ENCODE results near the gene FBXO34. TPM values are rescaled to one million over a fixed set of nuclear protein-coding genes. Genes with fewer than 3 reads are reported as not detected.

FBXO34 gene
- total and polyA plus RNA-seq, 9 of the 15 experiments (the other 6 are each of a cell fraction or from before 2014, with no cell fraction given) = 6.3 to 24.9 (median 16.2) TPM

GRCh38 chr14:55270832-55271571, at the start of gene FBXO34 (continued):
- TF ChIP-seq ZNF274 (IDR thresholded peaks at IDR 0.05; ENCODE audit: borderline replicate concordance, low read depth, low read length) = no peak
- TF ChIP-seq, protein P1, sequence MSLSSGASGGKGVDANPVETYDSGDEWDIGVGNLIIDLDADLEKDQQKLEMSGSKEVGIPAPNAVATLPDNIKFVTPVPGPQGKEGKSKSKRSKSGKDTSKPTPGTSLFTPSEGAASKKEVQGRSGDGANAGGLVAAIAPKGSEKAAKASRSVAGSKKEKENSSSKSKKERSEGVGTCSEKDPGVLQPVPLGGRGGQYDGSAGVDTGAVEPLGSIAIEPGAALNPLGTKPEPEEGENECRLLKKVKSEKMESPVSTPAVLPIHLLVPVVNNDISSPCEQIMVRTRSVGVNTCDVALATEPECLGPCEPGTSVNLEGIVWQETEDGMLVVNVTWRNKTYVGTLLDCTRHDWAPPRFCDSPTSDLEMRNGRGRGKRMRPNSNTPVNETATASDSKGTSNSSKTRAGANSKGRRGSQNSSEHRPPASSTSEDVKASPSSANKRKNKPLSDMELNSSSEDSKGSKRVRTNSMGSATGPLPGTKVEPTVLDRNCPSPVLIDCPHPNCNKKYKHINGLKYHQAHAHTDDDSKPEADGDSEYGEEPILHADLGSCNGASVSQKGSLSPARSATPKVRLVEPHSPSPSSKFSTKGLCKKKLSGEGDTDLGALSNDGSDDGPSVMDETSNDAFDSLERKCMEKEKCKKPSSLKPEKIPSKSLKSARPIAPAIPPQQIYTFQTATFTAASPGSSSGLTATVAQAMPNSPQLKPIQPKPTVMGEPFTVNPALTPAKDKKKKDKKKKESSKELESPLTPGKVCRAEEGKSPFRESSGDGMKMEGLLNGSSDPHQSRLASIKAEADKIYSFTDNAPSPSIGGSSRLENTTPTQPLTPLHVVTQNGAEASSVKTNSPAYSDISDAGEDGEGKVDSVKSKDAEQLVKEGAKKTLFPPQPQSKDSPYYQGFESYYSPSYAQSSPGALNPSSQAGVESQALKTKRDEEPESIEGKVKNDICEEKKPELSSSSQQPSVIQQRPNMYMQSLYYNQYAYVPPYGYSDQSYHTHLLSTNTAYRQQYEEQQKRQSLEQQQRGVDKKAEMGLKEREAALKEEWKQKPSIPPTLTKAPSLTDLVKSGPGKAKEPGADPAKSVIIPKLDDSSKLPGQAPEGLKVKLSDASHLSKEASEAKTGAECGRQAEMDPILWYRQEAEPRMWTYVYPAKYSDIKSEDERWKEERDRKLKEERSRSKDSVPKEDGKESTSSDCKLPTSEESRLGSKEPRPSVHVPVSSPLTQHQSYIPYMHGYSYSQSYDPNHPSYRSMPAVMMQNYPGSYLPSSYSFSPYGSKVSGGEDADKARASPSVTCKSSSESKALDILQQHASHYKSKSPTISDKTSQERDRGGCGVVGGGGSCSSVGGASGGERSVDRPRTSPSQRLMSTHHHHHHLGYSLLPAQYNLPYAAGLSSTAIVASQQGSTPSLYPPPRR (CRISPR knock-in tag; IDR thresholded peaks at IDR 0.05; ENCODE audit: borderline replicate concordance) = no peak
- no peak for TF ChIP-seq ZNF224 (CRISPR knock-in tag; IDR thresholded peaks at IDR 0.05)
- TF ChIP-seq, protein P2, sequence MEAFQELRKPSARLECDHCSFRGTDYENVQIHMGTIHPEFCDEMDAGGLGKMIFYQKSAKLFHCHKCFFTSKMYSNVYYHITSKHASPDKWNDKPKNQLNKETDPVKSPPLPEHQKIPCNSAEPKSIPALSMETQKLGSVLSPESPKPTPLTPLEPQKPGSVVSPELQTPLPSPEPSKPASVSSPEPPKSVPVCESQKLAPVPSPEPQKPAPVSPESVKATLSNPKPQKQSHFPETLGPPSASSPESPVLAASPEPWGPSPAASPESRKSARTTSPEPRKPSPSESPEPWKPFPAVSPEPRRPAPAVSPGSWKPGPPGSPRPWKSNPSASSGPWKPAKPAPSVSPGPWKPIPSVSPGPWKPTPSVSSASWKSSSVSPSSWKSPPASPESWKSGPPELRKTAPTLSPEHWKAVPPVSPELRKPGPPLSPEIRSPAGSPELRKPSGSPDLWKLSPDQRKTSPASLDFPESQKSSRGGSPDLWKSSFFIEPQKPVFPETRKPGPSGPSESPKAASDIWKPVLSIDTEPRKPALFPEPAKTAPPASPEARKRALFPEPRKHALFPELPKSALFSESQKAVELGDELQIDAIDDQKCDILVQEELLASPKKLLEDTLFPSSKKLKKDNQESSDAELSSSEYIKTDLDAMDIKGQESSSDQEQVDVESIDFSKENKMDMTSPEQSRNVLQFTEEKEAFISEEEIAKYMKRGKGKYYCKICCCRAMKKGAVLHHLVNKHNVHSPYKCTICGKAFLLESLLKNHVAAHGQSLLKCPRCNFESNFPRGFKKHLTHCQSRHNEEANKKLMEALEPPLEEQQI (IDR thresholded peaks at IDR 0.05) = 0 out of 2 replicates have a peak, but pooled peaks have one; percentile 27
- peak; percentile 76; the same call in 1 of the 2 replicates for TF ChIP-seq KHSRP (IDR thresholded peaks at IDR 0.05)
- TF ChIP-seq POLR2AphosphoS2 (IDR thresholded peaks at IDR 0.05; ENCODE audit: low read length) = no peak
- peak; percentile 56 for TF ChIP-seq PKNOX1 (IDR thresholded peaks at IDR 0.05)
- no peak for TF ChIP-seq MLX (CRISPR knock-in tag; conservative IDR thresholded peaks at IDR 0.05)
- TF ChIP-seq POLR2G (IDR thresholded peaks at IDR 0.05; ENCODE audit: low read depth, low read length) = peak; percentile 84
- TF ChIP-seq ZNF75A (CRISPR knock-in tag; IDR thresholded peaks at IDR 0.05) = no peak
- TF ChIP-seq ATF3 (IDR thresholded peaks at IDR 0.05) = peak; percentile 92
- TF ChIP-seq ATF3 (CRISPR knock-in tag; conservative IDR thresholded peaks at IDR 0.05) = peak; percentile 91
- TF ChIP-seq ZFPM2 (CRISPR knock-in tag; IDR thresholded peaks at IDR 0.05) = no peak
- peak; percentile 31; the same call in 1 of the 2 replicates for TF ChIP-seq ARID1B (IDR thresholded peaks at IDR 0.05)
- no peak for TF ChIP-seq RUNX1 (IDR thresholded peaks at IDR 0.05; ENCODE audit: low read depth)
- TF ChIP-seq GABPB2 (CRISPR knock-in tag; conservative IDR thresholded peaks at IDR 0.05) = no peak
- TF ChIP-seq, protein P3, sequence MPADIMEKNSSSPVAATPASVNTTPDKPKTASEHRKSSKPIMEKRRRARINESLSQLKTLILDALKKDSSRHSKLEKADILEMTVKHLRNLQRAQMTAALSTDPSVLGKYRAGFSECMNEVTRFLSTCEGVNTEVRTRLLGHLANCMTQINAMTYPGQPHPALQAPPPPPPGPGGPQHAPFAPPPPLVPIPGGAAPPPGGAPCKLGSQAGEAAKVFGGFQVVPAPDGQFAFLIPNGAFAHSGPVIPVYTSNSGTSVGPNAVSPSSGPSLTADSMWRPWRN (IDR thresholded peaks at IDR 0.05; ENCODE audit: low read depth) = no peak
